ENCODE measurements around the gene CYP2E1.

CYP2E1 gene

GRCh38 chr10:133528296-133528844 lies 1.2 kb downstream of the CYP2E1 start:
- no peak overlapping the region for H3K4me3 ChIP-seq (ENCODE audit: low read depth, low read length)
- no peak for DNase-seq (ENCODE audit: low read depth)
- TF ChIP-seq CTCF (IDR thresholded peaks at IDR 0.05; ENCODE audit: low read depth, low read length, missing control alignments), result no peak

- H3K4me3 ChIP-seq (ENCODE audit: low read depth, low read length), result no peak overlapping the region
- DNase-seq (ENCODE audit: low read depth), result no peak
- TF ChIP-seq CTCF (IDR thresholded peaks at IDR 0.05; ENCODE audit: low read depth, low read length, missing control alignments), result no peak
Observed at GRCh38 chr10:133528845-133529575, 1.8 kb downstream of the CYP2E1 start.

GRCh38 chr10:133529576-133529946 lies 2.4 kb downstream of the CYP2E1 start:
- no peak for TF ChIP-seq CTCF (IDR thresholded peaks at IDR 0.05; ENCODE audit: low read depth, low read length, missing control alignments)
- no peak overlapping the region for H3K4me3 ChIP-seq (ENCODE audit: low read depth, low read length)
- DNase-seq (ENCODE audit: low read depth), result no peak

- no peak for DNase-seq (ENCODE audit: low read depth)
- no peak for TF ChIP-seq CTCF (IDR thresholded peaks at IDR 0.05; ENCODE audit: low read depth, low read length, missing control alignments)
- no peak overlapping the region for H3K4me3 ChIP-seq (ENCODE audit: low read depth, low read length)
Observed at GRCh38 chr10:133530506-133530905, 3.3 kb downstream of the CYP2E1 start.

- TF ChIP-seq CTCF (IDR thresholded peaks at IDR 0.05; ENCODE audit: low read depth, low read length, missing control alignments), result no peak
- no peak for DNase-seq (ENCODE audit: low read depth)
- no peak overlapping the region for H3K4me3 ChIP-seq (ENCODE audit: low read depth, low read length)
Observed at GRCh38 chr10:133532871-133533270, 5.7 kb downstream of the CYP2E1 start.

GRCh38 chr10:133534417-133534816 lies 7.3 kb downstream of the CYP2E1 start:
- no peak for TF ChIP-seq CTCF (IDR thresholded peaks at IDR 0.05; ENCODE audit: low read depth, low read length, missing control alignments)
- DNase-seq (ENCODE audit: low read depth), result no peak
- H3K4me3 ChIP-seq (ENCODE audit: low read depth, low read length), result no peak overlapping the region

GRCh38 chr10:133536198-133536597 lies 9.0 kb downstream of the CYP2E1 start:
- no peak for DNase-seq (ENCODE audit: low read depth)
- no peak for TF ChIP-seq CTCF (IDR thresholded peaks at IDR 0.05; ENCODE audit: low read depth, low read length, missing control alignments)
- no peak overlapping the region for H3K4me3 ChIP-seq (ENCODE audit: low read depth, low read length)
